SK-N-MC (cell line): ENCODE measurements around the gene SLC43A1.

ENCODE experiments used
- EZH2 ChIP-seq: fragments of 200-600 bp; sonication (generic); IDR thresholded peaks from one replicate; pipeline ENCODE4 v1.6.1; 2017; ENCODE audit warnings: antibody characterized with exemption
- POLR2AphosphoS5 ChIP-seq: IDR thresholded peaks from 2 replicates; pipeline ENCODE4 v1.6.1; 2012; ENCODE audit warnings: mild to moderate bottlenecking, low read depth, low read length, borderline replicate concordance

- TF ChIP-seq EZH2 (no peak), POLR2AphosphoS5 (no peak)
Measured at GRCh38 chr11:57459164-57460021, 56.1 kb downstream of the SLC43A1 start.
